Naive thymus-derived CD4-positive, alpha-beta T cell (primary cell): ENCODE measurements around the gene NR1D2. TPM values are rescaled to one million over a fixed set of nuclear protein-coding genes. Genes with fewer than 3 reads are reported as not detected.

Source experiments
- ATAC-seq: fragments of 150-1000 bp; cut with Tn5 transposase; 2 replicates; pipeline ENCODE4 v1.10.0; 2021; ENCODE audit warnings: mild to moderate bottlenecking, moderate library complexity
- CTCF ChIA-PET: fragments of 350-600 bp; sonication (Branson Sonifier 250); formaldehyde crosslinking; loops from one replicate; lab custom pipeline; 2021; ENCODE audit warnings: antibody characterized with exemption; lab: Charles Lee
- POLR2A ChIA-PET: fragments of 350-600 bp; sonication (Branson Sonifier 250); formaldehyde crosslinking; loops from one replicate; lab custom pipeline; 2021; ENCODE audit warnings: antibody characterized with exemption, inconsistent platforms; lab: Charles Lee
- DNase-seq, 9 donors: peaks; one replicate each; pipeline versions ENCODE4 v3.0.0 to v3.0.0-alpha.2; 2020 to 2022; ENCODE audit warnings: mixed read lengths in 1 of 9
- H3K27ac ChIP-seq: one replicate; pipeline ENCODE4 v1.7.0; 2013; ENCODE audit warnings: mild to moderate bottlenecking, low read depth, low read length, moderate library complexity
- H3K27me3 ChIP-seq, 2 donors: one replicate each; pipeline ENCODE4 v1.7.0; 2013; ENCODE audit warnings: low read length in 2 of 2, mild to moderate bottlenecking in 2 of 2, moderate library complexity in 2 of 2; ENCODE audit not compliant: control insufficient read depth in 2 of 2, insufficient read depth in 2 of 2
- H3K36me3 ChIP-seq, 3 experiments: 1 replicate in 2 of 3; 2 replicates in 1 of 3; pipeline ENCODE4 v1.7.0; 2013; ENCODE audit warnings: low read length in 3 of 3, mild to moderate bottlenecking in 3 of 3, moderate library complexity in 1 of 3; ENCODE audit not compliant: insufficient read depth in 3 of 3, control insufficient read depth in 2 of 3
- H3K4me1 ChIP-seq, 2 donors: one replicate each; pipeline ENCODE4 v1.7.0; 2013; ENCODE audit warnings: low read length in 2 of 2, mild to moderate bottlenecking in 2 of 2, moderate library complexity in 1 of 2; ENCODE audit not compliant: control insufficient read depth in 2 of 2, insufficient read depth in 2 of 2
- H3K4me3 ChIP-seq: 2 replicates; pipeline ENCODE4 v1.7.0; 2013; ENCODE audit warnings: mild to moderate bottlenecking, low read length
- H3K9me3 ChIP-seq, 3 experiments: 1 replicate in 2 of 3; 2 replicates in 1 of 3; pipeline ENCODE4 v1.7.0; 2013; ENCODE audit warnings: low read length in 3 of 3; ENCODE audit not compliant: control insufficient read depth in 2 of 3
- H3K27ac Mint-ChIP-seq, 9 donors: one replicate each; pipeline ENCODE4 v1.8.0; 2020 to 2022; ENCODE audit warnings: mixed read lengths in 9 of 9, mild to moderate bottlenecking in 8 of 9, moderate library complexity in 5 of 9, inconsistent platforms in 2 of 9
- H3K27me3 Mint-ChIP-seq, 5 donors: one replicate each; pipeline ENCODE4 v1.8.0; 2021 to 2022; ENCODE audit warnings: mixed read lengths in 5 of 5, mild to moderate bottlenecking in 1 of 5
- H3K36me3 Mint-ChIP-seq, 5 donors: one replicate each; pipeline ENCODE4 v1.8.0; 2020 to 2022; ENCODE audit warnings: mixed read lengths in 5 of 5, mild to moderate bottlenecking in 3 of 5, inconsistent platforms in 1 of 5
- H3K4me1 Mint-ChIP-seq, 7 donors: one replicate each; pipeline ENCODE4 v1.8.0; 2020 to 2022; ENCODE audit warnings: mixed read lengths in 7 of 7, mild to moderate bottlenecking in 3 of 7, inconsistent platforms in 1 of 7
- H3K4me3 Mint-ChIP-seq, 10 donors: one replicate each; pipeline ENCODE4 v1.8.0; 2020 to 2022; ENCODE audit warnings: mild to moderate bottlenecking in 10 of 10, mixed read lengths in 10 of 10, moderate library complexity in 6 of 10, inconsistent platforms in 2 of 10
- H3K9me3 Mint-ChIP-seq, 11 donors: one replicate each; pipeline ENCODE4 v1.8.0; 2020 to 2022; ENCODE audit warnings: mixed read lengths in 11 of 11, mild to moderate bottlenecking in 4 of 11, inconsistent platforms in 1 of 11, moderate library complexity in 1 of 11
- intact Hi-C, 2 donors: fragments of 100-400 bp; cut with micrococcal nuclease; formaldehyde crosslinking; loops; one replicate each; pipeline ENCODE4 v1.15.1; 2023
- polyA plus RNA-seq, 2 donors: library from polyadenylated mRNA; unstranded; fragments of 300-500 nt; fragmentation: Illumina TruSeq; gene quantifications; one replicate each; pipeline ENCODE4 v1.2.3, GENCODE V29; 2021
- total RNA-seq, 6 experiments: library from RNA in 5 of 6; stranded (reverse) in 5 of 6; gene quantifications; 1 replicate in 5 of 6; 2 replicates in 1 of 6; pipeline ENCODE4 v1.2.3 and lab custom pipeline; 2021 to 2026

The NR1D2 gene
- total and polyA plus RNA-seq, 7 experiments from 2014 or later = 6.7 to 97.7 (median 53.0) TPM

GRCh38 chr3:23987356-23987755 lies 42.3 kb downstream of the NR1D2 start:
- peaks cover 0 to 7% (median 0%) of the 10 kb centered on the region in 5 donors for H3K36me3 Mint-ChIP-seq
- POLR2A ChIA-PET = no interaction called here
- CTCF ChIA-PET = no interaction called here
- no peaks in the 10 kb centered on the region for H3K9me3 ChIP-seq
- H3K27ac ChIP-seq = no peak overlapping the region
- peak; percentile 36 for ATAC-seq
- peaks cover 0 to 18% (median 10%) of the 10 kb centered on the region in 7 donors for H3K4me1 Mint-ChIP-seq
- DNase-seq = no peak
- no peaks in the 10 kb centered on the region for H3K27me3 Mint-ChIP-seq
- H3K27ac Mint-ChIP-seq = no peak overlapping the region
- no peak overlapping the region for H3K4me3 ChIP-seq
- H3K36me3 ChIP-seq = no peaks in the 10 kb centered on the region
- intact Hi-C loops = no loop called here
- H3K4me1 ChIP-seq = no peaks in the 10 kb centered on the region
- H3K27me3 ChIP-seq = no peaks in the 10 kb centered on the region
- no peak overlapping the region for H3K4me3 Mint-ChIP-seq
- H3K9me3 Mint-ChIP-seq = peaks cover 0 to 1% (median 0%) of the 10 kb centered on the region in 11 donors

GRCh38 chr3:23991306-23991682 lies 46.2 kb downstream of the NR1D2 start:
- Histone ChIP-seq H3K27me3 (no peaks in the 10 kb centered on the region), H3K9me3 (no peaks in the 10 kb centered on the region), H3K4me1 (no peaks in the 10 kb centered on the region), H3K27ac (no peak overlapping the region), H3K36me3 (no peaks in the 10 kb centered on the region), H3K4me3 (no peak overlapping the region)
- Mint-ChIP-seq H3K27me3 (peaks cover 0 to 3% (median 0%) of the 10 kb centered on the region in 5 donors), H3K9me3 (peaks cover 0 to 1% (median 0%) of the 10 kb centered on the region in 11 donors), H3K4me1 (peaks cover 0 to 18% (median 11%) of the 10 kb centered on the region in 7 donors), H3K27ac (peak overlapping the region in 4 of 9 donors; percentile 15 to 63 (median 36)), H3K4me3 (no peak overlapping the region), H3K36me3 (peaks cover 0 to 4% (median 0%) of the 10 kb centered on the region in 5 donors)
- CTCF ChIA-PET = interaction anchor here (1.2 kb wide), 1 partner anchor 11 kb away, joined by 3 read pairs; no protein-coding TSS in a partner anchor
- no peak for DNase-seq
- intact Hi-C loops = no loop called here
- no peak for ATAC-seq
- POLR2A ChIA-PET = no interaction called here

DNA sequence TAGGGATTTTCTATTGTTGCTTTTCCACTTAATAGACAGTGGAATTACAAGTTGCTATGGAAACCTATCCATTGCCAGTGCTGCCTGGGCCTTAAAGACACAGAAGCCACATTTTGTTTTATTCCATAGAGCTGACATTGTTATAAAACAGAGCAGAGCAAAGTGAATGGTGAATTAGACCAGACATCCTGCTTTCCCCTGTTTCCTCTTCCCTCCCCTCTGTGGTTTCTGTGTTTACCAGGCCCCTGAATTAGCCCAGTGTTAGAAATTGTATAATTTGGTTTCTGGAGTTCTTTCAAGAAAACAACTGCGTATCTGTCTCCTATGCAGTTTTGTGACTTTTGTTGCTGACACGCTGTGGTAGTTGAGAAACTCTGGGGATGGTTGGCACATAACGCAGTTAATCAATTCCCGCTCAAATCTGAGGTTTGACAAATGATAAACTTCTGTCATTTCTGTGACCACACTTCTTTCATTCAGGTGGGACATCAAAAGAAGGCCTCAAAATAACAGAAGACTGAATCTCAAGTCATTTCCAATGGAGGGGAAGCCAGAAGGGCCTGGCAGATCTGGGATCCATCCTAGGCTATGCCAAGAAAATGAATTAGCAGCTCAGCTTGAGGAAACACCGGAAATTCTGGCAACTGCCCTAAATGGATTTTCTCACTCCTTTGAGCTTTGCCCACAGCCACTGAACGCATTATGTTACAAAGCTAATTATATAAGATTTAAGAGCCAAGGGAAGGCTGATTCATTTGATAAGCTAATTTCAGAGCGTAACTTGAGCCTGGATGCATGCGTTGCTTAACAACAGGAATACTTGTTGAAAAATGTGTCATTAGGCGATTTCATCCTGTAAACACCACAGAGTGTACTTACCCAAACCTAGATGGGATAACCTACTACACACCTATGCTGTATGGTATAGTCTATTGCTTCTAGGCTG lies 46.9 kb downstream of the NR1D2 start:
- peaks cover 0 to 3% (median 0%) of the 10 kb centered on the region in 5 donors for H3K27me3 Mint-ChIP-seq
- H3K27ac Mint-ChIP-seq = peak overlapping the region in 5 of 9 donors; percentile 15 to 63 (median 46)
- H3K36me3 Mint-ChIP-seq = peaks cover 0 to 4% (median 0%) of the 10 kb centered on the region in 5 donors
- Histone ChIP-seq H3K9me3 (no peaks in the 10 kb centered on the region), H3K4me3 (no peak overlapping the region), H3K27me3 (no peaks in the 10 kb centered on the region), H3K27ac (no peak overlapping the region), H3K4me1 (no peaks in the 10 kb centered on the region), H3K36me3 (no peaks in the 10 kb centered on the region)
- peaks cover 0 to 18% (median 11%) of the 10 kb centered on the region in 7 donors for H3K4me1 Mint-ChIP-seq
- CTCF ChIA-PET = no interaction called here
- peak overlapping the region in 1 of 10 donors; percentile 39 for H3K4me3 Mint-ChIP-seq
- POLR2A ChIA-PET = no interaction called here
- ATAC-seq (no peak), DNase-seq (no peak)
- intact Hi-C loops = no loop called here
- peaks cover 0 to 1% (median 0%) of the 10 kb centered on the region in 11 donors for H3K9me3 Mint-ChIP-seq

GRCh38 chr3:23993556-23994243 lies 48.6 kb downstream of the NR1D2 start:
- intact Hi-C loops = no loop called here
- POLR2A ChIA-PET = no interaction called here

GRCh38 chr3:23994244-23994569 lies 49.1 kb downstream of the NR1D2 start:
- Mint-ChIP-seq H3K27ac (no peak overlapping the region), H3K4me1 (peaks cover 0 to 22% (median 13%) of the 10 kb centered on the region in 7 donors), H3K27me3 (peaks cover 0 to 6% (median 3%) of the 10 kb centered on the region in 5 donors), H3K9me3 (no peaks in the 10 kb centered on the region), H3K36me3 (no peaks in the 10 kb centered on the region), H3K4me3 (no peak overlapping the region)
- Histone ChIP-seq H3K9me3 (no peaks in the 10 kb centered on the region), H3K27ac (no peak overlapping the region), H3K4me1 (no peaks in the 10 kb centered on the region), H3K4me3 (no peak overlapping the region), H3K36me3 (no peaks in the 10 kb centered on the region), H3K27me3 (no peaks in the 10 kb centered on the region)
- DNase-seq (no peak), ATAC-seq (no peak)
- ChIA-PET POLR2A (no interaction called here), CTCF (no interaction called here)
- intact Hi-C loops = no loop called here

More at GRCh38 chr3:23993556-23994243, 48.6 kb downstream of the NR1D2 start:
- Histone ChIP-seq H3K27ac (no peak overlapping the region), H3K36me3 (no peaks in the 10 kb centered on the region), H3K27me3 (no peaks in the 10 kb centered on the region), H3K9me3 (no peaks in the 10 kb centered on the region), H3K4me3 (no peak overlapping the region), H3K4me1 (no peaks in the 10 kb centered on the region)
- H3K4me3 Mint-ChIP-seq = no peak overlapping the region
- DNase-seq (no peak), ATAC-seq (no peak)
- no peaks in the 10 kb centered on the region for H3K9me3 Mint-ChIP-seq
- no peak overlapping the region for H3K27ac Mint-ChIP-seq
- CTCF ChIA-PET = no interaction called here
- H3K36me3 Mint-ChIP-seq = no peaks in the 10 kb centered on the region
- peaks cover 0 to 3% (median 0%) of the 10 kb centered on the region in 5 donors for H3K27me3 Mint-ChIP-seq
- H3K4me1 Mint-ChIP-seq = peaks cover 0 to 18% (median 11%) of the 10 kb centered on the region in 7 donors

DNA sequence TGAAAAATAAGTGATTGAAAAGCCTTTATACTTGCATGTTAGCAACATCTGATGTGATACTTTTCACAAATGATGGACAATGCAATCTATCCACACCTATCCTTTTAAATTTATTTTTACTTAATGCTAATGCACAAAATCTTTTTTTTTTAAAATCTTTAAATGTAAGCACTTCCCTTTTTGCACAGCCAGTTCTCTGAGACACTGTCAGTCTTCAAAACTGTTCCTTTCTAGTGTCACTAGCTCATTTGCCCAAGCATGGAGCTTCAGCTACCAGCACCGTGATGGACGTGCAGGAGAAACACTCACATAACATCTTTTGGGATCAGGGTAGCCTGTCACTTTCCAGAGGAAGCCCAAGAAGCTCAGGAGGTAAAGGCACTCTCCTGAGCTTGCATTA lies 50.1 kb downstream of the NR1D2 start:
- Histone ChIP-seq H3K9me3 (no peaks in the 10 kb centered on the region), H3K4me1 (no peaks in the 10 kb centered on the region), H3K27ac (no peak overlapping the region), H3K36me3 (no peaks in the 10 kb centered on the region), H3K27me3 (no peaks in the 10 kb centered on the region), H3K4me3 (no peak overlapping the region)
- ChIA-PET CTCF (no interaction called here), POLR2A (no interaction called here)
- ATAC-seq = no peak
- intact Hi-C loops = loop anchor here in 1 of 2 donors (5.0 kb wide), 1 partner anchor 687 kb away; no protein-coding TSS in a partner anchor
- Mint-ChIP-seq H3K4me3 (no peak overlapping the region), H3K9me3 (no peaks in the 10 kb centered on the region), H3K36me3 (no peaks in the 10 kb centered on the region), H3K27ac (no peak overlapping the region), H3K27me3 (peaks cover 0 to 12% (median 3%) of the 10 kb centered on the region in 5 donors), H3K4me1 (peaks cover 0 to 22% (median 13%) of the 10 kb centered on the region in 7 donors)
- no peak for DNase-seq
